DMS53 treated with DMSO at 0.1 percent for 48 hours (cell line): Measurements from ENCODE around the gene CYP11A1.

ENCODE experiments used
- DNase-seq: peaks from one replicate; lab custom pipeline; 2025; ENCODE audit not compliant: unreplicated experiment; lab: John Stamatoyannopoulos, UW

CYP11A1 gene

DNA sequence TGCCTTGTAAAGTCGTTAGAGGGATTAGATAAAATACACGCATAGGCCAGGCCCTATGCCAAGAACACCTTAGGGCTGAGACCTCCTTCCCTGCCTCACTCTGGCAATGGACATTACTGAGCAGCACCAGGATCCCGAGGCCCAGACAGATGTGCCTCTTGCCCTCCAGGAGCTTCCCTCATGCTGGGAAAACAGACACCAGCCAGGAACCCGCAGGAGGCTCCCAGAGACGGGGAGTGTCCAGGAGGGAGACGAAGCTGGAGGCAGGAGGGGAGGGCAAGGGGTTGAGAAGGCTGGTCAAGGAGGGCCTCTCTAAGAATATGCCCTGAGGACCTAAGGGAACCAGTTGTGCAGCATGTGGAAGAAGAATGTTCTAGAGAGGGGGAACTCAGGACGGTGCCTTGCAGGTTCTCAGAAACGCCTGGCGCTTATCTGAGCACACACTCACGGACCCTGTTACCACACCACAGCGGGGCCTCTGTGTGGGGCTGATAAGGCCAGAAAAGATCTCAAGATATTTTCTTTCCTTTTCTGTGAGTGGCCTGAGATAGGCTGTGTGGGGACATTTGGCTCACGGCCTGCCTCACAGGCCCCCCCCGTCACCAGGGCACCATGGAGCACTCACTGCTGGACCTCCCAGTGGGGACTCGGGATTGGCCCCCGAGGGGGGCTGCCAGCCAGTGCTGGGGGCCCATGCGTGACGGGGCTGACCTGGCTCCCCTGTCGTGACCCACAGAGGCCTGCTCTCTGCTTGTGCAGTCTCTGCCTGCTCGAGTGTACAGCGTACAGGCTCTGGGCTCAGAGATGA is 22.0 kb upstream of the CYP11A1 start:
- DNase-seq = no peak

DNA sequence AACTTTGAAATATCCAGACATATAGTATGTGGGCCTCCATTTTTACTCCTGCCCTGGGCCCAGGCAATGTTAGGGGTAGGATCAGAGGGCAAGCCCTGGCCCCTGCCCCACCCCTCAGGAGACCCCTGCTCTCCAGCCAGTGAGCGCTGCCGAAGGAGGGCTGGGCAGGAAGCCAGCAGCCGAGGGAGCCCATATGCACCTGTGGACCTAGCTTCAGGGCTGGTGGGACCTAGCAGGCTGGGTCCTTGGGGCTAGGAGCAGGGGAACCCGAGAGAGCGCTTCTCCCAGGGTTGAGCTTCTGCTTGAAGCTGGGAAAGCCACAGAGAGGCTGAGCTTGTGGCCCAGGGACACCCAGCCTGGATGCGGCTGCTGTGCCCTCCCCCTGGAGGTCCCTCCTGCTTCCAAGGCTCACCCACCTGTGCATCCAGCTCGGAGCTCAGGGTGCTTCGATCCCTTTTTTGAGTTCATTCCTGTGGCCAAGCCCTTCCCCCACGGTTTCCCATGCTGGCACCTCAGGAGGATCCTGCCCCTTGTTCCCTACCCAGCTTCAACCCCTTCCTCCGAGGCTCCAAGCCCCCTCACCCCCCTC is 21.0 kb upstream of the CYP11A1 start:
- DNase-seq = no peak

DNA sequence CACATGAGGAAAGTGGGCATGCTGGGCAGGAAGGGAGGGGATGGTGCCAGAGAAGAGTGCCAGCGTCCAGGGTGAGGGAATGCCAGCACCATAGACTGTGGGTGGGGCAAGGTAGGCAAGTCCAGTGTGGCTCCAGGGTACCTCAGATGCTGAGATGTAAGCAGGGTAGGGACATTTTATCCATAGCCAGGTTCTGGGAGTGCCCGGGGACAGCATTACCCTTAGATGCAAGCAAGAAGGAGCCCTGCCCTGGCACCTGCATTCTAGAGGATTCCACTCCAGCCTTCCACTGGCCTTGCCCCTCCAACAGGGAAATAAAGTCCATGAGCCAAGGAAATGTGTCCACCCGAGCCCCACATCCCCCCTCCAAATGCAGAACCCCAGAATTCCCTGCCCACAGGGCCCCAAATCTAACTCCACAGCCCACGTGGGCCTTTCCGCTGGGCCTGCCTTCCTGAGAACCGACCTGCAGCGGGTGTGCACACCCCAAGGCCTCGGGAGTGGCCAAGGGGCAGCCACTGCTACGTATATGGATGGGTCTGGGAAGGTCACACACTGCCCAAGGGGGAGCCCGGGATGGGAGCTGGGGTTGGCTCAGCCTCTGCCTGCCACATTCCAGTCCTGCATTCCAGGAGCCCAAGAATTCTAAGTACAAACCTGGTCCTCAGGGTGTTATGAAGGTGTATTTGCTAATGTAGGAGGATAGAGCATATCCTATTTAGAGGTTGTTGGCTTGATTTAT is 20.3 kb upstream of the CYP11A1 start:
- no peak for DNase-seq

DNA sequence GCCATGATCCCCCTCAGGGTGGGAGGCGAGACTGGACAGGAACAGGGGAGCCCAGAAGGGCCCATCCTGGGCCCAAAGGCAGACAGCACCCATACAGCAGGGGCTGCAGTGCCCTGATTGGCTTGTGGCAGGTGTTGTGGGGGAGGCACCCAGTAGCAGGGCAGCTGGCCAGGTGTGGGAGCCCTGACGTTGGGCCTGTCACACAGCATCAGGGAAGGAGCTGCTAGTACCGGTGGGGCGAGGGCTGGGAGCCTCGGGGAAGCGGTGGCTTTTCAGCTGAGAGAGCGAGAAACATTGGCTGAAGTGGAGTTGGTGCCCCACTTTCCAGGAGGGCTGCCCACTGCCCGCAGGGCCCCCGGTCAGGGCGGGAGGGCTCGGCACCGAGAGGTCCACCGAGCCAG is 19.7 kb upstream of the CYP11A1 start:
- DNase-seq = no peak

DNA sequence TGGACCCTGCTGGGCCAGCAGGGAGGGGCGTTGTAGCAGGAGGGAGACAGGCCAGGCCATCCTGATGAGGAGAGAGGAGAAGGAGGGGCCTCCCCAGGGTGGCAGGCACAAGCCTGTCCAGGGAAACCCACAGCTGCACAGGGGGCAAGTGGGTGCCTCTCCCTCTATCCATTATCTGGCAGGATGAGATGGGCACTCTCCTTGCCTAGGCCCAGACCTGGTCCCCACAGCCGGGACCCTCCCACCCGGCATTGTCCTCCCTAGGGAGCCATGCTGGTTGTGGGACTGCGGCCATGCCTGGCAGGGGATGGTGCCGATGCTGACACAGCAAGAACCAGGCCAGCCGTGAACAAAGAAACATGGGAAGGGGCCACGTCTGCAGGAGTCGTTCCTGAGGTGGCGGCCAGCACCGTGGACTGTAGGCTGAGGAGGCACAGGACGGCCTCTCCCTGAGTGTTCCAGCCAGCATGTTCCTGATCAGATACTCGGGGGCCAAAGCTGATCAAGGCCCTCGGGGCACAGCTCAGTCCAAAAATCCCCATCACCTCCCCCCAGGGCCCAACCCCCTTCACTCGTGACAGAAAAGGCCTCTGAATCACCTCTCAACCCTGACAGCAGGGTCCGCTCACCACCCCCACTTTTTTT is 19.2 kb upstream of the CYP11A1 start:
- DNase-seq = no peak

DNA sequence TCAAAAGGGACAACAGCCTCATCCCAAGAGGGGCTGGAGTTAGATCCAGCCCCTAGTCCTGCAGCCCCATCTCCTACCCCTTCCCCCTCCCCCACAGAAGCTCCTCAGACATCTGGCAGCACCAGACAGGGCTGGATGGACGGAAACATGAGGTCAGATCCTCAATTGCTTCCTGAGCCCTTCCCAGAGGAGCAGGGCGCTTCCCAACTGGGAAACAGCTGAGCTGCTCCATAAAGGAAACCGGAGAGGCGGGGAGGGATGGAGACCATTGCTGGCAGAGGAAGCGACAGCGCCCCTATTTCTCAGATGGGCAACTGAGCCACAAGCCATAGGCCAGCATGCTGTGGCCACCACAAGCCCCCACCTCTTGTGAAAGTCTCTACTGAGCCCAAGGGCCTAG is 18.3 kb upstream of the CYP11A1 start:
- no peak for DNase-seq

DNA sequence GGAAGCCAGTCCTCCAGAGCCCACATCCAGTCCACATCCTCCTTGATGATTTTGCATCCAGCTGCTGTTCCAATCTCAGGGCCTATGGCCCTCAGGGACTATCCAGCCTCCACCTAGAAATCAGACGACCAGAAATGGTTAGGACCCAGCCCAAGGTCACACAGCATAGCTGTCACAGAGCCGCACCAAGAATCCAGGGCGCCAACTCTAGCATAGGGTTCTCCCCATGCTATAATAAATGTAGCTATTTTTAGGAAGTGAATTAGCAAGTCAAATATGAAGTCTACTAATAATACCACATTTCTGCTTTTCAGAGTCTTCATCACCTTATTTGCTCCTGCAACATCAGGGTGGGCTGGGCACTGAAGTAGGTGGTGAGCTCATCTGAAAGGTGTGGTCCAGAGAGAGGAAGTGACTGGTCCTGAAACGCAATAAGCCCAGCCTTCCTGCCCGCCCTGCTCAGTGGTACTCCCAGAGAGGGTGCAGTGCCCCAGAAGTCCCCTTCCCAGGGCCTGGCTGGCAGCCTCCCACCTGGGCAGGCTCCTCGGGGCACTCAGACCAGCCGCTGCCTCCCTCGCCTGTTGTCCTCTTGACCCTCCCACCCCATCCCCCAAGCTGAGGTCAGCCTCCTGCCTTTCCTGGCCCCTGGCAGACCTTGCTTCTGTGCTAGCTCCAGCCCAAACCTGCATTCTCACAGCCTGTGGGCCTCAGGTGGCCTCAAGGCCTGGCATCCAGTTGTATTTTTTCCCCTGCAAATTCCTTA is 17.6 kb upstream of the CYP11A1 start:
- no peak for DNase-seq

DNA sequence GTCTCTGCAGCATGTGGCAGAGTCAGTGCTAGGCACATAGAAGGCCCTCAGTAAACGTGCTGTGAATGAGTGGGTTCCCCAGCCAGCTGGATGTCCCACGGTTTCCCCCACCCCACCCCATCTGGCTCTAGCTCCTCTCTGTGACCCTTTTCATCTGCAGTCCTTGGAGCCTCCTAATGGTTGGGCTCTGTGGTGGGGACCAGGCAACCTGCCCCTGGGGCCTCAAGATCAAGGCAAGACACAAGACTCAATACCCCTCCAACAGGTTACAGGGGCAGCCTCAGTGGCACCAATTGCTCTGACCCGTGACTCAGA is 17.1 kb upstream of the CYP11A1 start:
- no peak for DNase-seq

DNA sequence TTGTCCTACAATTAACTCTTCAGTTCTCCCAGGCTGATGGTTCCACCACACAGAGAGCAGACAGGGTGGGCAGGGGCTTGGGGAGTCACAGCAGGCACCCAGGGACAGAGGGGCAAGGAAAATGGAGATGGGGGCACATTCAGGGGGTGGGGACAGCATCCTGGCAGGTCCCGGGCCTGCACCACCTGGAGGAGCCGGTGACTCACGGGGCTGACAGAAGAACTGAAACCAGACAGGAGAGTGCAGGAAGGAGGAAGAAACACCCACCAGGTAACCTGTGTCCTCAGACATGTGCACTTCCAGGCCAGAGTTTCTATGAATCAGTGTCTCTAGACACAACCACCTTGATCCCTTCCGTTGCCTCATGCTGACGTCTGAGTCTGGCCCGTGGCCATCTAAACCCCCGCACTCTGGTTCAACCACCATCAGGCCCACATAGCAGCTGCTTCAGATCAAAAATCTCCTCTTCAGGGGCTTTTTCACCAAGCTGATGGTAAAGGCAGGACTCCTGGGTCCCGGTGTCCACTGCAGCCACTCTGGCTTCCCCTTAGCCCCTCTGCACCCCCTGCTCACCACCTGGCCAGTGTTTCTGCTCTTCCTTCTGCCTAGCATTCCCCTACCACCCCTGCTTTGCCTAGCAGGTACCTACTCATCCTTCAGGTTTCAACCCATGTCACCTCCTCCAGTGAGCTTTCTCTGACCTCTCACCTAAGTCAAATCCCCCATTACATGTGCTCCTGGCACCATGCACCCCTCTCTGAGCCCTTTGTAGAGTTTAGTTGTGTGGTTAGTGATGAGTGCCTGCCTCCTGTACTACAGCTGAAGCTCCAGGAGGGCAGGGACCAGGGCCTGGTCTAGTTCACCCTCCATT is 16.5 kb upstream of the CYP11A1 start:
- no peak for DNase-seq

DNA sequence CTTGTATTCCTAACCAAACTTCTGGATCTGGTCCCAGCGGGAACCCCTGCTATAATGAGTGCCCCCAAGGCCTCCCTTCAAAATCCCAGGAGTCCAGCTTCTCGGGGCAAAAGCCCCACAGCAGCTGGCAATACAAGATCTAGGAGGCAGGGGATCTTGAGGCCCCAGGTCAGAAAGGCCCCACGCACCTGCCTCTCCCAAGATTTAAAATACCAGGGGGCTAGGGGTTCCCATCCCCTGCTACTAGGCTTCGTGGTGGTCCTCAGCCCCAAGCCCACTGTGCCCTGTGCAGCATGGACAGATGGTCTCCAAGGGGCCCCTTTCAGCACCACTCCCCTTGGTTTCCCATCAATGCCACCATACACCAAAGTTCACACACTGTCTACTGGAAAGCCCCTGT is 15.8 kb upstream of the CYP11A1 start:
- no peak for DNase-seq

DNA sequence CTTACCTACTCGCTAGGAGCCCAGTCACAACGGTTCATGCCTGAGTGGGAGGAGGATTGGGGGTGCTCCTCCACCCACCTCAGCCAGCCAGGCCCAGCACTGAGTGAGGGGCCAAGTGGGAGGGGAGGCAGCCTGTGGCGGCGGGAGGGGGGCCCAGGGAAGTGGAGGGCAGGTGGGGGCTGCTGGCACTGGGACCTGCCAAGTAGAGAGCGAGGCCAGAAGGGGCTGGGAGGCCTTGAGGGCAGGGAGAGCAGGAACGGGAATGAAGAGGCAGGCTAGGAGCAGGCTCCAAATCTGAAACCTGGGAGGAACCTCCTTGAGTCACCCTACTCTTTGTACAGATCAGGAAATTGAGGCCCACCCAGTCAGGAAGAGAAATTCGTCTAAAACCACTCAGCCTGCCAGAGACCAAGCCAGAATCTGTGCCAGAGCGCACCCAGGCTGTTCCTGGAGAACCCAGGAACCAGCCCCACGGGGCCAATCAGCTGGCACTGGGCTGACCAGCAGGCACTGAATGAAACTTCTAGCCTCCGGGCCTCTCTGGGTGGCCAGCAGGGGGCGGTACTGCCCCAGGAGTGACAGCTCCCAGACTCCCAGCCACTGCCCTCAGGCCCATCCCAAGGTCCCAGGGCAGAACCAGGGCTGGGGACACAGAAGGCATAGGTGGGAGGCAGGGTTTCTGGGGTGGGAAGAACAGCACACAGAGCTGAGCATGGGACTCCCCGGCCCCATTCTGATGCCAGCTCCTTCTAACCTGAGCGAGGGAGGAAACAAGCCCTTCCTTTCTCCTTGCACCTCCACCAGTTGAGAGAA is 14.8 kb upstream of the CYP11A1 start:
- DNase-seq = peak; percentile 24

DNA sequence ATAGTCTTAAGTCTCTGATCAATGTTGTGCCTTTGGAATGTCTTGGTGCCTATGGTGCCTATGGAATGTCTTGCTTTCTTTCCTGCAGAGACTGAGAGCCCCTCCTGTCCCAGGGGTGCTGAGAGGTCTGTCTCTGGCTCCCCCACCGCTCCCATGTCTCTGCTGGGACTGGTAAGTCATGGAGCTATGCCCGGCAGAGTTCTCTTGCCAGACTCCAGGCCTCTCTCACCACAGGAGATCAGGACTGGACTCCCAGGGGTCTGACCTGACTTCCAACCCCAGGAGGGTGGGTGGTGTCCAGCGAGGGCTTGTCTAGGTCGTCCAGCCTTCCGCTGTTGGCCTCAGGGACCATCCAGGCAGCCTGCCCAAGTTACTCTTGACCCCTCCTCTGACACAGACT is 14.0 kb upstream of the CYP11A1 start:
- no peak for DNase-seq

DNA sequence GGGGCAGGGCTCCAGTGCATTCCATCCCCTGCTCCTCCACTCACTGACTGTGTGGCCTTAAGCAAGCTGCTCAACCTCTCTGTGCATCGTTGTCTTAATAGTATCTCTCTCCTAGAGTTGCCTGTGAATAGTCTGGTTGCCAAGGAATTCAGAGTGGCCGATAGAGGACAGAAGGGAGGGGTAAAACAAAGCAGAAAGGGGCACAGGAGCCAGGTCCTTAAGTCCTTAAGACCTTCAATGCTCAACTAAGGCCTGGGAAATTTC is 13.7 kb upstream of the CYP11A1 start:
- no peak for DNase-seq

DNA sequence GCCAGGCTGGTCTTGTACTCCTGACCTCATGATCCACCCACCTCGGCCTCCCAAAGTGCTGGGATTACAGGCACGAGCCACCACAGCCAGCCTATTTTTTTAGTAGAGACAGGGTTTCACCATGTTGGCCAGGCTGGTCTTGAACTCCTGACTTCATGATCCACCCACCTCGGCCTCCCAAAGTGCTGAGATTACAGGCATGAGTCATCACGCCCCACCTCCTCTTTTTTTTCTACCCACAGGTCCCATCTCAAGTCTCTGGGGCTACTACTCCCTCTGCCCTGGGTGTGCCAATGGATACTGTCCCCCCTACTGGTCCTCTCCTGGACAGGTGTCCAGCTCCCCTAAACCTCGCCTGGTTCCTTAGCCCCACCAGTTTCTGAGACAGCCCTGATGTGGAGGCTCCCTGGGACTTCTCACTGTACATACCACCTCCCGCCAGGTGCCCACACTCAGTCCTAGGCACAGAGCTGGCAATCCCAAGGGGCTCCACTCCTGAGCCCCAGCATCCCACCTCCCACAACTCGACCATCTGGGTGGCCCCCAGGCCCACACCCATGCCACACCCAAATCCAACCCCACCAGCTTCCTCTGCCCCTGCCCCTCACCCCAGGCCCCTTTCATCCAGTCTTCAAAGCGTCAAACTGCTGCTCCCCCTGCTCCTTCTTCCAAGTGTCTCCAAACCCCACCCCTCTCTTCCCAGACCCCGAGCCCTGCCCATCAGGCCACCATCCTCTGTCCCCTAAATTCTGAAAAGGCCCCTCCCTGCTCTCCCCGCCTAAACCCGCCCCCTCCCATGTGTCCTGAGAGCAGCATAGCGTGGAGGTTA is 13.1 kb upstream of the CYP11A1 start:
- DNase-seq = no peak

DNA sequence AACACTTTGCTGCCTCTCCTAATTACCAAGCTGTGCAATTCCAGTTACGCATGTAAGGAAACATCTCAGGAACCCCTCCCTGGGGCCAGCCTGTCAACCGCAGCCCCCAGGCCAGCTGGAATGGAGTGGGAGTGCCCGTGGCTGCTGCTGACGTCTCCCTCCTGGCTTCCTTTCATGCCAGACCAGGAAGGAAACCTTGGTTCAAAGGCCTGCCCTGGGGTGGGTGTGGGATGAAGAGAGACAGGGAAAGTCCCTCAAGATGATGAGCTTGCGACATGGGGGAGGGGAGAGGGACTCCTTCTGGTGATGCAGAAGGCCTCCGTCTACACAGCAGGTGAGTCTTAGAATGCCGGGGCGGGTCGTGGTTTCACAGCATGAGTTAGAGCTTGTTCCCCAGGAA is 11.4 kb upstream of the CYP11A1 start:
- no peak for DNase-seq

DNA sequence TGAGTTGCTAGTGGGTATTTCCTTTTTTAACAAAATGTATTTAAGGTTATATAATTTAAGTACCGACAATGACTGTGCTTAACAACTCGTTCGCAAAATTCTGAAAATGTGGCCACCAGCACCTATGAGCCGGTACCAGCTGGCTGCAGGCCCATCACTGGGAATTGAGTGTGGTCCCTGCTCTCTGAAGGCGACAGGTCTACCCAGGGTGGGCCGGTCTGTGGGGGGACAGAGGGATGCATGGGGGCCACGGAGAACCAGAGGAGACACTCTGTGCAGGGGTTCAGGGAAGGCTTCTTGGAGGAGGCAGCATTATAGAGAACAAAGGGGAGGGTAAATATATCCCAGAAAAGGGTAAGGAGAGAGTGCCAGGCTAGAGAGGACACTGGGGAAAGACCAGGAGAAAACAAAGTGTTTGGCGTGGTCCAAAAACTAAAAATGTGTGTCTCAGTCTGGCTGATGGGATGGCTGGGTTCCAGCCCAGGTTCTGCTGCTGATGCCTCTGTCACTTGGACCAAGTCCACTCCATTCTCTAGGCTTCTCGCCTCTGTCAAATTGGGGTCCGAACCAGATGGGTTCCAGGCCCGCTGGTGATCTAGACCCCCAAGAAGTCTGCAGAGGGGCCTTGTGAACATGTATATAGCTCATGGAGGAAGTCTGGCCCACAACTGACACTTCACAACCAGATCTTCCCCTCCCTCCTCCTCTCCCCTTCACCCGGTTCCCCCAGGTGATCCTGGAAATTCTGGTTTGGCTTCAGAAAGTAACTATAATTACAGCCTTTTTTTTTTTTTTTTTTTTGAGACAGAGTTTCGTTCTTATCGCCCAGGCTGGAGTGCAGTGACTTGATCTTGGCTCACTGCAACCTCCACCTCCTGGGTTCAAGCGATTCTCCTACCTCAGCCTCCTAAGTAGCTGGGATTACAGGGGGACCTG is 10.7 kb upstream of the CYP11A1 start:
- no peak for DNase-seq

DNA sequence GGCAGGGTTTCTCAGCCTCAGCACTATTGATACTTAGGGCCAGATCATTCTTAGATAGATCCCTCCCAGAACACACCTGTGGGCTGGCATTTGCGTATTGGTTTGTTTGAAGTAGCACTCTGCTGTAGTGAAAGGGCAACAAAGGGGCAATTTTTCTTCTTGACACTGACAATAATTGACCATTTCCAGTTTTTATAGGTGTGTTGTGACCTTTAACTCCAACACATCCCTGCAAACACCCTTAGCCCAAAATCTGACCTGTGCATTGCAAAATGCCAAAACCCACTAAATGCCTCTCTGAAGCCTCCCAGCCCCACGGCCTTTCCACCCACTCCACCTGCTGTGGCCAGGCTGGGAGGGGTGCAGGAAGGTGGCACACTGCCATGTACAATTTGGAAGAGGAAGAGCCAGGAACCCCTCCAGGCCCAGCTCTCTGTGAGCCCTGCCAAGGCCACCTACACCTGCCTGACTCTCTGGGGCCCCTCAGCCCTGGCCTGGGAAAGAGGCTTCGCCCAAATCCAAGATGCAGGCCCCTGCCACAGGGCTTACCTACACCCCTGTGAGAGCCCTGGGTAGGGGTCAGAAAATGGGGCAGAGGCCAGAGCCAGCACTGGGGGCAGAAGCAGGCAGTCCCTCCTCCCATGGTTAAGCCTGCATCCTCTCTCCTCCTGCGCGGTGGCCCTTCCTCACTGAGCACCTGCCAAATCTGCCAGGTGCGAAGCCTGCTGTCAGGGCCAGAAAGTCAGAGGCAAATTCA is 9.6 kb upstream of the CYP11A1 start:
- no peak for DNase-seq
